AG04449 (cell line): ENCODE measurements around the gene IGF1R.

ENCODE experiments used
- CTCF ChIA-PET: fragments of 350-600 bp; formaldehyde crosslinking; extraction: SDS; loops from one replicate; lab custom pipeline; 2021; ENCODE audit warnings: antibody characterized with exemption; lab: Yijun Ruan, JAX
- POLR2A ChIA-PET: fragments of 400-600, 350-600 bp; formaldehyde crosslinking; extraction: SDS; loops from one replicate; lab custom pipeline; 2020; ENCODE audit warnings: antibody characterized with exemption, inconsistent platforms; lab: Yijun Ruan, JAX
- DNase-seq: peaks from one replicate; pipeline ENCODE4 v3.0.0-alpha.2; 2010; ENCODE audit warnings: low read depth, low spot score
- H3K4me3 ChIP-seq: 2 replicates; pipeline ENCODE4 v1.5.1; 2011; ENCODE audit warnings: low read depth, mild to moderate bottlenecking, control low read depth, low read length
- CTCF ChIP-seq: IDR thresholded peaks from one replicate; pipeline ENCODE4 v1.5.1; 2011; ENCODE audit warnings: mild to moderate bottlenecking, moderate library complexity, low read length, control low read depth, inconsistent platforms; ENCODE audit not compliant: insufficient read depth; ENCODE audit errors: missing control alignments

Gene IGF1R

GRCh38 chr15:98787194-98787593 lies 138.9 kb downstream of the IGF1R start:
- no peak for DNase-seq
- TF ChIP-seq CTCF = no peak
- H3K4me3 ChIP-seq = no peak overlapping the region
- POLR2A ChIA-PET = no interaction called here
- CTCF ChIA-PET = interaction anchor here (0.9 kb wide), 2 partner anchors 9 to 14 kb away, joined by 3 read pairs; no protein-coding TSS in a partner anchor

- POLR2A ChIA-PET = no interaction called here
- CTCF ChIA-PET = interaction anchor here (0.9 to 6.2 kb wide), 3 partner anchors 10 to 13 kb away, joined by 3 to 99 read pairs (median 3); no protein-coding TSS in a partner anchor
Observed at GRCh38 chr15:98787936-98788757, 139.8 kb downstream of the IGF1R start.

GRCh38 chr15:98789020-98789419 lies 140.7 kb downstream of the IGF1R start:
- TF ChIP-seq CTCF = no peak
- ChIA-PET CTCF (interaction anchor here (1.0 to 6.2 kb wide), 3 partner anchors 9 to 129 kb away, joined by 3 to 99 read pairs (median 6); no protein-coding TSS in a partner anchor), POLR2A (no interaction called here)
- H3K4me3 ChIP-seq = no peak overlapping the region
- no peak for DNase-seq

More at GRCh38 chr15:98787936-98788757, 139.8 kb downstream of the IGF1R start:
- no peak for DNase-seq
- no peak overlapping the region for H3K4me3 ChIP-seq
- no peak for TF ChIP-seq CTCF

- ChIA-PET POLR2A (no interaction called here), CTCF (interaction anchor here (0.9 to 6.2 kb wide), 4 partner anchors 12 to 271 kb away, joined by 3 to 99 read pairs (median 4); no protein-coding TSS in a partner anchor)
- H3K4me3 ChIP-seq = no peak overlapping the region
- TF ChIP-seq CTCF = no peak
- no peak for DNase-seq
Observed at GRCh38 chr15:98790270-98790669, 141.9 kb downstream of the IGF1R start.

- DNase-seq = no peak
- CTCF ChIA-PET = interaction anchor here (0.9 to 6.2 kb wide), 6 partner anchors 10 to 272 kb away, joined by 3 to 99 read pairs (median 3); no protein-coding TSS in a partner anchor
- TF ChIP-seq CTCF = no peak
- POLR2A ChIA-PET = no interaction called here
- H3K4me3 ChIP-seq = no peak overlapping the region
Observed at GRCh38 chr15:98791046-98791701, 142.8 kb downstream of the IGF1R start.

GRCh38 chr15:98792117-98792516 lies 143.8 kb downstream of the IGF1R start:
- POLR2A ChIA-PET = no interaction called here

More at GRCh38 chr15:98792117-98792516, 143.8 kb downstream of the IGF1R start:
- CTCF ChIA-PET = interaction anchor here (0.9 to 6.2 kb wide), 6 partner anchors 9 to 113 kb away, joined by 3 to 99 read pairs (median 4); no protein-coding TSS in a partner anchor
- no peak for TF ChIP-seq CTCF
- no peak for DNase-seq
- H3K4me3 ChIP-seq = no peak overlapping the region
